Fibroblast of peridontal ligament (primary cell): Measurements from ENCODE around the gene STK24.
A peak's percentile ranks its signal among the peaks of the same experiment; 100 is the strongest.

Experiments used
- DNase-seq: peaks from one replicate; pipeline ENCODE4 v3.0.0-alpha.2; 2010; ENCODE audit errors: extremely low read depth

The STK24 gene

DNA sequence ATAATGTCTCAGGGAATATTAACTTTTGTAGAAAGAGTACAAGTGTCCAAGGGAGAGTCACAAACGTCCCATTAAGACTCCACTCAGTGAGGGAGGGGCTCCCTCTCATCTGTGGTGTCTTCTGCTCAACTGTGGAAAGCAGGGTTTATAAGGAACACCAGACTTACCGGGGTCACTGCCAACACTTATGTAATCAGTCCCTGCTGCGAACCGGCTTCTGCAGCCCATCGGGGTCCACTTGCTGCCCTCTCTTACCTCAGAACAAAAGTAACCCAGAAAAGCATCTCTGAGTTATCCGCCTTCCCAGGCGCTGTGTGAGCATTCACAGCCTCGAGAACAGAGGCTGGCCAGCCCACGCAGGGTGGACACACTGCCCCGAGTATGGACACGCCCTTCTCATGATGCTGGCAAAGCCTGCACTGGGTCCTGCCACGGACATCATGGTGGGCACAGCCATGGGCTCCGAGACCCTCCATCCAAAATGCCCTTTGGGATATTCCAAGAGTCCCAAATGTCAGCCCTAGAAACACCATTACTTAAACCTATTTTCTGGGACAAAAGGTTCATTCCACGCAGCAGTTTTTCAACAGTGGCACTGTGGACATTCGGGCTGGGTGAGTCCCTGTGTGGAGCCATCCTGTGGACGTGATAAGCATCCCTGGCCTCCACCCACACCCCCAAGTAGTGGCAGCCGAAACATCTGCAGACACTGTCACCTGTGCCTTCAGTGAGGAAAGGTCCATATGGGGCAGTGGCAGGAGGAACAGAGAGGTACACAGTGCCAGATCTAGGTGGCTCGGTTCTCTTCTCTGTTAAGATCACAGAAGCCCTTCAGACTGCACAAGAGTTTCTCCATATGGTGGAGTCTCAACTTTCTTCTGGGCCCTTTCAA is 63.9 kb downstream of the STK24 start:
- DNase-seq, result no peak

DNA sequence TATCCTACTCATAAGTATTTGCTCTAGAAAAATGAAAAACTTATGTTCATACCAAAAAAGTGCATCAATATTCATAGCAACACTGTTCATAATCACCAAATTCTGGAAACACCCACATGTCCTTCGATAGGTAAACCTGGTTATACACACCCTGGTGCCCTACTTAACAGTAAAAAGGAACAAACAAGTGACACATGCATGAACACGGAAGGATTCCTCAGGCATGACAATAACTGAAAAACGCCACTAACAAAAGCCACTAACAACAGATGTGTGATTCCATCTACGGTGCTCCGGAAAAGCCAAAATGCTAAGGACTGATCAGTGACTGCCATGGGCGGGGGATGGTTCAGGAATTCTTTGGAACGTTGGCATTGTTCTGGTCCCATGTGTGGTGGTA is 65.5 kb downstream of the STK24 start:
- DNase-seq, result no peak

DNA sequence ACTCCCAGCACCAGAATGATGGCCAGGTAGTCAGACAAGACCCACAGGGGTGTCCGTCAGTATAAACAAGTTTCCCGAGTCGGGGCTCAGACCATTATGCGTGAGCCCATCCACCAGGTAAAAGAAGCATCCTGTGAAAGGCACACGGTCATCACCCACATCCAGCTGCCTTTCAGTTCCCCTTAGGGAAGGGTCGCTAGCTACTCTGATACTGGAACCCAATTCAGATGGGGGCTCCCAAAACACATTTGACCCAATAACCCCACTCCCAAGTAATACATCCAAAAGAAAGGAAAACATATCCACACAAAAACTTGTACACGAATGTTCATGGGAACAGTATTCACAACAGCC is 66.8 kb downstream of the STK24 start:
- no peak for DNase-seq

DNA sequence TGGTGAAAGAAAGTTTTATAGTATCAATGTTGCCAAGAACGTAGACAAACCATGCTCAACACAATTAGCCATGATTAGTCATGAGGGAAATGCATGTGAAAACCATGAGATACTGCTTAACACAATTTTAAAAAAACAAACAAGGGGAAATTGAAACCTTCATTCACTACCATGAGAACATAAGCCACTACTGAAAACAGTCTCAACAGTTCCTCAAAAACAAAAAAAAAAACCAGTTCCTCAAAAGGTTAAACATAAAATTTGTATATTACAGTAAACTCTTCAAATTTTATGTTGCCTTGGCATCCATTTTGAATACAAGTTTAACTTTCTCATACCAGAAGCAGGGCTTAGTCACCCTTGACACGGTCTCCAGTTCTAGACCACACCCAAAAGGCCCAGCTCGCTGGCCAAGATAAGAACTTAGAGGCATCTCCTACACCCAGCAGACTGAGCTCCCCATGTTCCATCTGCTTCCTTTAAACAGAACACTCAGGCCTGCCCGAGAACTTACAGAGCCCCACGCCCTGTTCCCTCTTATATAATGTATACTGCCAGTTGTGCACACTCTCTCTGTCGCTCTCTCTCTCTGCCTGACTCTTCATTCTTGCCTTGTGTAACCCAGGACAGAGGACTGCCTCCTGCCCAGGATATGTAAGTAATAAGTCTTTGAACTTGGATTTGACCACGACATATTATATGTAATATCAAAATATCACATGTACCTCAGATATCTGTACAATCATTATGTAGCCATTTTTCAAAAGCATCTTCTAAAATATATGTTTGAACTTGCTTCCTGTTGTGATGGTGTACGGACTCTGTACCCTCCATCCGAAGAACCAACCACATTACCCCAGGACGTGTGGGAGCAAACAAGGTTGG is 67.4 kb downstream of the STK24 start:
- DNase-seq, result peak; percentile 94

DNA sequence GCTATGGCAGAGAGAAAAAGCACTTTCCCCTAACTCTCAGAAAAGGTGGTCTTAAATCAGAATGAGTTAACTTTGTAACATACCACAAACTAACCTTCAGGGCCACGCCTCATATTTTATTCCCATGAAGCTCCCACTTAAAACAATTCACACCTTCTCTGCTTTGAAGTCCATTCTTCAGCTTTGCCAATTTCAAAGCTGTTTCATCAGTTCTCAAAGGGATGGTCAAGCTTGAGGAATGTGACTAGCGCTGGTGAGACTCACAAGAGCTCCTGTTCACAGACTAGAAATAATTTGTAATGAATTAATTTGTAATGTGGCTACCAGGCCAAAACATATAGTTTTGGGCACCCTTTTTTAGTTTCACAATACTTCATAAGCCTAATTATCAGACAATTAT is 68.2 kb downstream of the STK24 start:
- peak; percentile 71 for DNase-seq

DNA sequence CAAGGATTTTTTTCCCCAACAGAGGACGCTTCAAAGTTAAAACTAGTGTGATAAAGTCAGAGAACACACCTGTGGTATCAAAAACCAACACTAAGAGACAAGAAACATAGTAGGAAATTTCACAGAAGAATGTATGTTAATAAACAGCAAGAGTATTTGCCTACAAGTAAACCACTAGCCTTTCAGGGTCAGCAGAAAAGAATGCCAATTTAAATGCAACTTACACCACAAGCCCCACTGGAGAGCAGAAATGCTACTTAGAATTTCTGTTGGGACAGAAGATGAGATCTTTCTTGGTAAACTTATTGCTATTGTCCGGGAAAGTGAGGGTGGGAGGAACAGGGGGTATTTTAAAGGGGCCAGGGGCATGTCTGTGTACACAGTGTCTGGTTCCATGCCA is 68.6 kb downstream of the STK24 start:
- DNase-seq, result peak; percentile 81

DNA sequence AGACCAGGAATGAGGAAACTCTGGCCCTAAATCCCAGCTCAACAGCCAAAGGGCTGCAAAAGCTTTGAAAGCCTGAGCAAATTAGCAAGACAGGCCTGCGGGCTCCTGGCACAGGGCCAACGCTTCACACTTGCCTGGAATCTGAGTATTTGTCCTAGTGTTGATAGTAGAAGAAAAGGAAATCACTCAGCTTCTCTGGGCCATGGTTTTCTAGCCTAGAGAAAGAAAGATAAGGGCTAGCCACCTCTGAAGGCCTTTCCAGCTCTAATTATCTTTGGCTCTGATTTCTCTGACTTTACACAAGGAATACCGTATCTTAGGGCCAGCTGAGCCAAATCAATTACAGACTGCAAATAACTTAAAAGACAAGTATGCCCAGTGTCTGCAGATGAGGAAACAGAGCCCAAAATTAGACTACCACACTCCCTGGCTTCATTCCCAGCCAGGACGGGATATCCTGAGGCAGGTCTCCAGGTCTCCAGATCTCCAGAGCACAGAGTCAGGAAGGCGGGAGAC is 69.6 kb downstream of the STK24 start:
- peak; percentile 59 for DNase-seq

DNA sequence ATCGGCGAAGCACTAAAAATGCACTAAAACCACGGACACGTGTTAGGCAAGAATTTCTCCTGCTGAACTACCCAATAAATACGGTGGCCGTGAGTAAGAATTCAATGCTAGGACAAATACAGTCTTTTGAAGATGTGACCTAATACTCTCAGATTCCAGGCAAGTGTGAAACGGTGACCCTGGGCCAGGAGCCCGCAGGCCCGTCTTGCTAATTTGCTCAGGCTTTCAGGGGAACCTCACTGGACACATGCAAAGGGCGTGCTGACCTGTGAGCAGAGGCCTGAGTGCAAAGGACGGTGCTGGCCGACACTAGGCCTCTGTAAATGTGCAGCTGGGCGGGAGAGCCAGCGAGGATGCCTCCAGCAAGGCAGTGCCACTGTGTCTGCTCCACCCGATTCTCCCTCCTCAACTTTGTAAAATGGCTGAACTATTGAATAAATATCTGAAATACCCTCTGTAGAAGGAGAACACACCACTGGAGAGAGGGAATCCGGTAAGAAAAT is 70.1 kb downstream of the STK24 start:
- no peak for DNase-seq

DNA sequence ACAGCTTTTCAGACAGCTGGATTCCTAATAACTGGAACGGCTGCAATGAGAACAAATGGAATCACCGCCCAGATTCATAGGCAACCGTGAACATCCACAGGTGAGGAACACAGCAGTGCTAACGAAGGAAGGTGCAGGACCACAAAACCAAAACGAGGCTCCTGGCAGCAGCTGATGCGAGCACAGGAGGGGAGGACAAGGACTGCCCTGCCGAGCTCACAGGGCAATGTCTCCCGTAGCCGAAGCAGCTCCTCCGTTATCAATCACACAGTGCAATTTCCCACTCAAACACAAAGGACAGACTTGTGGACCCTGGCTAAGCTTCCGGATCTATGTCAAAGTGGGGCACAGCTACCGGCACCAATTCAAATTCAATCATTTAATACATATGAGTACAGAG is 70.6 kb downstream of the STK24 start:
- DNase-seq, result no peak

DNA sequence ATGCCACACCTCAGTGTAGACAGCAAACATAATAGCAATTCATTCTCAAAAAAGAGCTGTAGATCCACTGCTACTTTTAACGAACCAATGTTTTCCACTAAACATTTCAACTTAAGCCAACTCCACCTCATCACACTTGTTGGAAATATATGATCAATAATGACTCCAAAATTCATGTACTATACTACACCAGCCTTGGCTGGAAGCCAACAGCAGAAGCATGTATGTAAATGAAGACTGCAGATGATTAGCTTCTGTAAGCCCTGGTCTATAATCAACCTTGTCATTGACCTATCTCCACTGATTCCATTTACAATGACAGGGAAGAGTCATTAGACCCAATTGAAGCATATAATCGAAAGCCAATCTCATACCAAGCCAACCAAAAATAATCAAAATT is 71.7 kb downstream of the STK24 start:
- DNase-seq, result no peak

DNA sequence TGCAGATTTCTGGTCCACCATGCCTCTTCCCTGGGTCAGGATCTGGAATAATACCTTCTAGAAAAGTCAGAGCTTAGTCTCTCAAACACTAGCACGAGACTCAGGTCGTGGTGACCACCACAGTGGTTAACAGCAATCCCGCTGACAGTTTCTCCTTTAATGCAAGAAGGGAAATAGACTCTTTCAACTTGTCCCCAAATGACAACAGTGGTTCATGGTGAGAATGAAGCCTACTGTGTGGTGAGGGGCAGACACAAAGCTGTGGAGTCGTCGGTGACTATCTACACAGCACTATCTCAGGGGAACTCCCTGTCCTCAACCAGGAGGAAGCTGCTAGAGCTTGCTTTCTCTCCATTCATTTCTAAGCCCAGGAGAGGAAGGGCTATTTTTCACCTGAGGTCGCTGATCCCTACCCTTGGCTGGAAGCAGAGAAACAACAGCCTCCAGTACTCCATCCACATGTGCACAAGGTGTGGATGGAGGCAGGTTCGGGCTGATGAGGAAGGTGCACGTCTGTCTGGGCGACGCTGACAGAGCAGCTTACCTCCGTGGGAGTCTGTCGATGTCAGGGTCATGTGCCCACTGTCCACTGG is 72.4 kb downstream of the STK24 start:
- DNase-seq, result no peak

DNA sequence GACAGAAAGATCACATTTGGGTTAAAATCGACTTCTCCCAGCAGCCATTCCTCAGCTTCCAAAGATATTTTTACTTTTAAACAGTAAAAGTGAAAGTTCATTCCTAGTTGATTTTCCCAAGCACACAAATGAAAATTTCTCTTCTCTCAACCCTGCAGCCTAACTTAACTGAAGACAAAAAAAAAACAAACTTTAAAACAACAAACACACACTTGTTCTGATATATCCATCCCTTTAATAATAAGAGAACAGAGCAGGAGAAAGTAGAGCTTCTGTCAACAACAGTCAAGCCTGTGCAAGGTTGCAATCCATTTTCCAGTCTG is 72.9 kb downstream of the STK24 start:
- DNase-seq, result peak; percentile 43

DNA sequence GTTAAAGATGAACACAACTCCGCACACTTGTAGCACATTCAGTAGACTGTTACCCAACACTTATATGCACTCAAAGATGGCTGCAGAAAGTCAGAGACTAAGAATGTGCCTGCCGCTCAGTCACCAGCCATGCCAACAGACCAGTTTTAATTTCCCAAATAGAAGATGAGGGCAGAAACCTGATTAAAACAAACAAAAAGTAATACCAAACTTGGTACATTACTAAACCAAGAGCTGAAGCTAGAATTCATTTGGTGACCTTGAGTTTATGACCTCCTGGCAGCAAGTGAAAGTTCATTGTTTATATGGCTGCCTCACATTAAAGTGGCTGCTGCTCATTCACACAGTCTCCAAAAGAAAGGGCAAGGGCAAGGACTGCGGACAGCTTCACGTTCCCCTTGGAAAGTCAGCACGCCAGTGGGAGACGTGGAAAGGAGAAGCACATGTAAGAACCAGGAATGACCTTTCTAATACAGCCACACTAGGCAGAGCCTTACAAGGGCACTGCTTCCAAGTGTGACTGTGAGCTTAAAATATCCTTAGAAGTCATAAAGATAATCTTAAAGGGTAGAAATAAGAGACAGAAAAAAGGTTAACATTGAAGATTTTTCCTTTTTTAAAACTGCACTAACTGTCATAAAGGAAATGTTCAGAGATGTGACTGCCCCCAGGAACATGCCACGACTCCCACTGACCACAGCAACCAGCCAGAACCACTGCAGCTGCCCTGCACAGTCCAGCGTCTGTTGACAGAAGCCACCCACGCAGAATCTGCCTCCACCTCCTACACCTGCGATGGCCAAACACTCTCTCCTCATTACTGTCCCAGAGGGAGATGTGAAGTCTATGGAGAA is 73.5 kb downstream of the STK24 start:
- peak; percentile 30 for DNase-seq

DNA sequence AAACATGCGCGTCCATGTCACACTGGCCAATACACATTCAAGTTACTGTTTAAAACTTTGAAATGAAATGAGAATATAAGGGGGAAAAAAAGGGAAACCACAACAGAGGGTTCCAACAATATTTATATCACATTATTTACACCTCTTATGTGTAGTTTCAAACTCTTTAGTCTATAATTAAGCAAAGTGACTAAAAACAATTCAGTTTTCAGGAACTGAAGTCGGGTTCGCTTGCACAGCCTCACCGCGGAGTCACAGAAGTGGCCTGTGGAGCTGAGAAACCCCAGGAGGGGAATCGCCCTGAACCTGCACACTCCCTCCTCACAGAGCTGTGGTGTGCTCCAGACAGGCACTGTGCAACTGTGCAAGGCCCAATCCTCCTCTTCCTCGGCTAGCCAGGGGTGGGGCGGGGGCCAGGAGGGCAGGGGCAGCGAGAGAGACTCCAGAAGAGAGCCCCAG is 75.9 kb downstream of the STK24 start:
- DNase-seq, result no peak

DNA sequence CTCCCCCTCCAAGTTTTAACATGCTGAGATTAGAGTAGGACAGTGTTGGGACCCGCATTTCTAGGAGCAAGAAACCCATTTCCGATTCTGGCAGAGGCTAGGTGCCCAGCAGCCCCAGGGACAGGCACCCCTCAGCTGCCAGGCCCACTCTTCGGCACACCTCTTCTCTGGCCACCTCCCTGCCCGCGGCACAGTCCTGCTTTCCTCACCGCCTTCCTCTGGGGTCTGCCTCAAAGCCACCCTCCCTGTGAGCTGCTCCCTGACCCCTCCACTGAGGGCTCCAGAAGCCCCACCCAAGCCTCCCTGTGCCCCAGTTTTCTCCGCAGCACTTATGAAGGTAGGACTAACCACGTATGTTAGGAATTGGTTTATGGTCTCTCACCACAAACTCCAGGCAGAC is 79.9 kb downstream of the STK24 start:
- no peak for DNase-seq

DNA sequence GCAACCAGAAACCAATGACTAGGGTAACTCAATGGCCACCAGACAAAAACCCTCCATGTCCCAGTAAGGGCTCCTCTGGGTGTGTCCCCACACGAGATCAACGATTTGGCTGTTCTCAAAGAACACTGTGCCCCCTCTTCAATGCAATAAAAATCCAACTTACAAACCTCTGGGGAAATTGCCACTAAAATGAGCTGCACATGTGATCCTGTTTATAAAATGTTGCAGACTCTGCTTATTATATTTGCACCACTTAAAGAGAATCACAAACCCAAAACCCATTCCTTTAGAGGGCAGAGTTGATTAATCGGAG is 80.5 kb downstream of the STK24 start:
- peak; percentile 38 for DNase-seq

DNA sequence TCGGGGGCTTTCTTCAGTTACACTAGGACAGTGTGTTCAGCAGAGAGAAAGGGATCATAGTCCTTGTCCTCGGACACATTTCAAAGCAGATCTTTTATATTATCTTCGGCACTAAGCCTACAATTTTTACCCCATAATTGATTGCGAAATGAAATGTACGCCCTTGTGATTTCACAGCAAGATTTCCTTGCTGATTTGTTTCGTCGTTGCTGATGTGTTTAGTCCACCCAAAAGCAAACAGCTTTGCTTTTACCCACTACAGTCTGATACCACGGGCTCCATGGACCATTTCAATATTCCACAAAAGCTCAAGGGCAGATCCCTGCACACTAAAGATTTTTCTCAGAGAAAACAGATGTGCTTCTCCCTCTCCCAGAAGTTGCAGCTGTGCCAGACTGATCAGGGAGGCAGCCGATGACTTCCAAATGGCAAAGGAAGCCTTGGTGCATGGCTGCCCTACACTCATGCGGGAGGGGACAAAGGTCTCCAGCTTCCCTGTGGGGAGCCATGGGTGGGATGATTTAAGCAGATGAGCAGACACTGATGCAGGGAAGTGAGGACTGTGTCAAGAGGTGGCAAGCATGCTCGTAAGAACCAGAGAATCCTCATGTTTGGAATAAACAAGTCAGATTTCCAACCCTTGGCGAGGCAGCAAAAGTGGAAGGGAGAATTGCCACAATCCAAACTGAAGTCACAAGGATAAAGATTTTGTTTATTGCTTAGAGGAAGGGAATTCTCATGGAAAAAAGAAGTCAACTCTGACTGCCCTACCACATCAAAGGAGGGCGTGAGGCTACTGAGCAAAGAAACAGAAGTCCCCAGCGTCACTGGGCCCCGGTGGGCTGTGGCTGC is 81.1 kb downstream of the STK24 start:
- peak; percentile 72 for DNase-seq

DNA sequence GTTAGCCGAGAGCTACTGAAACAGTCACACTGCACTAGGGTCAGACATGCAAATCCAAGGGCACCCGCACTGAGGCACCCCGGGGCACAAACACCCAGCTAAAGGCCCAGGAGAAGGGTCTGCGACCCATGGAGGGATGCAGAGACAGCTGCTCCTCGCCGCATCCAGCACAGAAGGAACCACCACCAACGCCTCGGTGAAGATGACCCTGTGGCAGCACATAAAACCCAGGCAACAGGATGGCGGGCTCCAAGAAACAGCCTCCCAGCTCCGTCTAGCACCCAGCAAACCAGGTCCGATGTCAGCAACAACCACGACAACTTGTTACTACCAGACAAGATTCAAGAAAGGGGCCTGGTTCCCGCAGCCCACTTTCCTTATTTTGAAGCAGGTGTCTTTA is 82.1 kb downstream of the STK24 start:
- no peak for DNase-seq

DNA sequence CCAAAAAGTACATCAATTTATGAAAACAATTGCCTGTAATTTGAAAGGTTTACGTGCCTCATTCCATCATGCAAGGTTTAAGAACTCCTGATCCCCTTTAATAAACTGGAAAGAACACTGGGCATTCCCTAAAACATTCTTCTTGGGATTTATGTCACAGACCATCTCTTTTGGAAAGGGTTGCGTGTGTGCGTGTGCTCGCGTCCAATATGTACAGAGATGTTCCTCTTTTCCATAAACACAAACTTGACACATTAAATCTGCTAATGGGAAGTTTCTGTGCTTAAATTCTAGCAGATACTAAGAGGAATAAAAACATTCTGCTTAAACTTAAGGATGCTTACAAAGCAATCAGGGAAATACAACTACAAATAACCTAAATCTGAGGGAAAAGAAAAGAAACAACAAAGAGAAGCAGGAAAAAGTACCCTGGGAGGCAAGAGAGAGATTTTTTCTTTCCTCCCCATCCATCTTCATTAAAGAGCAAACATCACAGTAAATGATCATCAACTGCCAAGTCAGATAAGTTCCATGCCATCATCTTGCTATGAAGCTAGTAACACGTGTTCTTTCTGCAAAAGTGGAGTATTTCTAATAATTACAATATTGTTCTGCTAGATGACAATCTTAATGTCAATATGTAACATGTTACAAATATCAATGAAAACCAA is 83.7 kb downstream of the STK24 start:
- DNase-seq, result no peak
